ENCODE measurements around the gene HSD17B4. TPM values are rescaled to one million over a fixed set of nuclear protein-coding genes. Genes with fewer than 3 reads are reported as not detected.
"Not testable (repeated sequence)": the region's sequence is repeated elsewhere in the genome, so short reads cannot be mapped to it uniquely, and the experiment has no call there.

The HSD17B4 gene
- total RNA-seq, 1 donor from 2014 or later = 364 TPM

DNA sequence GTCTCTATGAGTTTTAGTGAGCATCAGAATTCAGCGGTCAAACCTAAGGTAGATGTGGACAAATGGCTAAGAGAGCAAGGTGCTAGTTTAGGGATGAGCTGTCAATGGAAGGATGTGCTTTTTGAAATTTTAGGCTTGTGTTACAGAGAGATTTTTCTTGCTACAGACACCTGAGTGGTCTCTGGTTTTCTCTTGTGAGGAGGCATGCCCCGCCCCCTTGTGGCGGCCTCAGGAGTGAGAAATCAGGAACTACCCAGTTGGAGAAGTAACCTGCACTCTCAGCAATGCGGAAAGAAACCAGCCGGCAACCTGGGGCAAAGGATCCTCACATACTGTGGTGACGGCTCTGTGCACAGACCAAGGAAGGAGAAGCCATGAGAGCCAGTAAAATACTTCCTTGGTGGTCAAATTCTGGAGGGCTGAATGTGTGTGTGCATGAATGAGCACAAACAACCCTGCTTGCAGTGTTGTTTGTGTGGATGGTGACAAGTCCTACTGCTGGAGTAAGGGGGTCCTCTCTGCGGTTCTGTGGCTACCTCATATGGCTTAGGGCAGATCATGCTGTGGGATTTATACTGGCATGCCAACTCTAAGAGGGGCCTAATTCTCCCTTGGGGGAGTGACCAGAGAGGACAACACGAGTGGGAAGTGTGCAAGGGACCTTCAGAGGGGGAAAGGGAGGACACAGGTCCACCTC, 16.7 kb upstream of the HSD17B4 start:
- H3K27me3 ChIP-seq (ENCODE audit: low read depth) = no peaks in the 10 kb centered on the region
- ATAC-seq (peak; percentile 86 to 92), DNase-seq (peak; percentile 91)
- intact Hi-C loops (cut with DNase I) = no loop called here
- peaks cover 25% of the 10 kb centered on the region for H3K4me1 ChIP-seq
- no peak overlapping the region for H3K4me3 ChIP-seq
- no peaks in the 10 kb centered on the region for H3K36me3 ChIP-seq
- no peaks in the 10 kb centered on the region for H3K9me3 ChIP-seq
- TF ChIP-seq, protein P1, sequence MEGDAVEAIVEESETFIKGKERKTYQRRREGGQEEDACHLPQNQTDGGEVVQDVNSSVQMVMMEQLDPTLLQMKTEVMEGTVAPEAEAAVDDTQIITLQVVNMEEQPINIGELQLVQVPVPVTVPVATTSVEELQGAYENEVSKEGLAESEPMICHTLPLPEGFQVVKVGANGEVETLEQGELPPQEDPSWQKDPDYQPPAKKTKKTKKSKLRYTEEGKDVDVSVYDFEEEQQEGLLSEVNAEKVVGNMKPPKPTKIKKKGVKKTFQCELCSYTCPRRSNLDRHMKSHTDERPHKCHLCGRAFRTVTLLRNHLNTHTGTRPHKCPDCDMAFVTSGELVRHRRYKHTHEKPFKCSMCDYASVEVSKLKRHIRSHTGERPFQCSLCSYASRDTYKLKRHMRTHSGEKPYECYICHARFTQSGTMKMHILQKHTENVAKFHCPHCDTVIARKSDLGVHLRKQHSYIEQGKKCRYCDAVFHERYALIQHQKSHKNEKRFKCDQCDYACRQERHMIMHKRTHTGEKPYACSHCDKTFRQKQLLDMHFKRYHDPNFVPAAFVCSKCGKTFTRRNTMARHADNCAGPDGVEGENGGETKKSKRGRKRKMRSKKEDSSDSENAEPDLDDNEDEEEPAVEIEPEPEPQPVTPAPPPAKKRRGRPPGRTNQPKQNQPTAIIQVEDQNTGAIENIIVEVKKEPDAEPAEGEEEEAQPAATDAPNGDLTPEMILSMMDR (IDR thresholded peaks at IDR 0.05) = peak; percentile 52
- no peak overlapping the region for H3K27ac ChIP-seq

DNA sequence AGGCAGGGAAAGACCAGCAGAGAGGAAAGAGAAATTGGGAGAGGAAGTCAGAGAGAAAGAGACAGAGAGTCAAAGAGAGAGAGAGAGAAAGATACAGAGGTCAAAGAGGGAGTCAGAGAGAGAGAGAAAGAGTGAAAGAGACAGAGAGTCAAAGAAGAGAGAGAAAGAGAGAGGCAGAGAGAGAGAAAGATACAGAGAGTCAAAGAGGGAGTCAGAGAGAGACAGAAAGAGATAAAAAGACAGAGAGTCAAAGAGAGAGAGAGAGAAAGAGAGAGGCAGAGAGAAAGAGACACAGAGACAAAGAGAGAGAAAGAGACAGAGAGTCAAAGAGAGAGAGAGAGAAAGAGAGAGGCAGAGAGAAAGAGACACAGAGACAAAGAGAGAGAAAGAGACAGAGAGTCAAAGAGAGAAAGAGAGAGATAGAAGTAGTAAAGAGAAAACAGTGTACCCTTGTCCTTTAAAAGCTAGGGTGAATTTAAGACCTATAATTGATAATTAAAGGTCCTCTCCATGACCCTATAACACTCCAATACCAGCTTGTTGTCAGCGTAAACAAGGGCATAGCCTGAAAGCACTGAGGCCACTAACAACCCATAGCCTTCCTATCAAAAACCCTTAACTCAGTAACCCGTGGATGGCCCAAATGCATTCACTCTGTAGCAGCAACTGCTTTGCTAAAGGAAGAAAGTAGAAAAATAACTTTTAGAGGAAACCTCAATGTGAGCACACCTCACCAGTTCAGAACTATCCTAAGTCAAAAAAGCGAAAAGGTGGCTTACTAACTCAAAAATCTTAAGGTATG, 14.3 kb upstream of the HSD17B4 start:
- H3K27ac ChIP-seq; H3K36me3 ChIP-seq; H3K27me3 ChIP-seq (ENCODE audit: low read depth); H3K9me3 ChIP-seq; H3K4me3 ChIP-seq; intact Hi-C loops (cut with DNase I); ATAC-seq; DNase-seq: not testable (repeated sequence)
- peaks cover 25% of the 10 kb centered on the region for H3K4me1 ChIP-seq

DNA sequence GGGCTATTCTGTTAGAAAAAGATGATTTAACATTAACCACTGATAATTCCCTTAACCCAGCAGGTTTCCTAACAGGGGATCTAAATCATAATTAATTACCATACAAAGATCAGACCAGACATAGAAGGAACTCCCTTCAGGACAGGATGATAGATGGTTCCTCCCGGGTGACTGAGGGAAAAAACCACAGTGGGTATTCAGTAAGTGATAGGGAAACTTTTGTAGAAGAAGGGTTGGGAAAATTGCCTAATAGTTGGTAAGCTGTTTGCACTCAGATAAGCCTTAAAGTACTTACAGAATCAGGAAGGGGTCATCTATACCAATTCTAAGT, 13.7 kb upstream of the HSD17B4 start:
- H3K4me1 ChIP-seq = peaks cover 25% of the 10 kb centered on the region
- peak in 1 of 2 donors; percentile 34 for ATAC-seq
- intact Hi-C loops (cut with DNase I); H3K9me3 ChIP-seq; H3K4me3 ChIP-seq; H3K27me3 ChIP-seq (ENCODE audit: low read depth); H3K27ac ChIP-seq; H3K36me3 ChIP-seq; DNase-seq: not testable (repeated sequence)

DNA sequence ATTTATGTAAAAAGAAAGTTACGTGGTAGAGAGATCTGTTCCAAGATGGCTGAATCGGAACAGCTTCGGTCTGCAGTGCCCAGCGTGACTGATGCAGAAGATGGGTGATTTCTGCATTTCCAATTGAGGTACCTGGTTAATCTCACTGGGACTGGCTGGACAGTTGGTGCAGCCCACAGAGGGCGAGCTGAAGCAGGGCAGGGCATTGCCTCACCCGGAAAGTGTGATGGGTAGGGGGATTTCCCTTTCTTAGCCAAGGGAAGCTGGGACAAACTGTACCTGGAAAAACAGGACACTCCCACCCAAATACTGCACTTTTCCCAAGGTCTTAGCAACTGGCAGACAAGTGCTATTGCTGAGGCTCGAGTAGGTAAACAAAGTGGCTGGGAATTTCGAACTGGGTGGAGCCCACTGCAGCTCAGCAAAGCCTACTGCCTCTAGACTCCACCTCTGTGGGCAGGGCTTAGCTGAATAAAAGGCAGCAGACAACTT, 13.1 kb upstream of the HSD17B4 start:
- intact Hi-C loops (cut with DNase I) = no loop called here
- Histone ChIP-seq H3K4me3 (peak overlapping the region; percentile 34), H3K27ac (no peak overlapping the region), H3K36me3 (no peaks in the 10 kb centered on the region), H3K27me3 (ENCODE audit: low read depth) (no peaks in the 10 kb centered on the region), H3K9me3 (no peaks in the 10 kb centered on the region), H3K4me1 (peaks cover 25% of the 10 kb centered on the region)
- DNase-seq = no peak
- TF ChIP-seq, protein P1 (IDR thresholded peaks at IDR 0.05) = no peak
- ATAC-seq = peak; percentile 85 to 91

DNA sequence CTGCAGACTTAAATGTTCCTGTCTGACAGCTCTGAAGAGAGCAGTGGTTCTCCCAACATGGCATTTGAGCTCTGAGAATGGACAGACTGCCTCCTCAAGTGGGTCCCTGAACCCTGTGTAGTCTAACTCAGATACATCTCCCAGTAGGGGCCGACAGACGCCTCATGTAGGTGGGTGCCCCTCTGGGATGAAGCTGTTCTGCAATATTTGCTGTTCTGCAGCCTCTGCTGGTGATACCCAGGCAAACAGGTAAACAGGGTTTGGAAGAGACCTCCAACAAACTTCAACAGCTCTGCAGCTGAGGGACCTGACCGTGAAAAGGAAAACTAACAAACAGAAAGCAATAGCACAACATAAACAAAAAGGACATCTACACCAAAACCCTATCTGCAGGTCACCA, 12.7 kb upstream of the HSD17B4 start:
- H3K27ac ChIP-seq; ATAC-seq; H3K36me3 ChIP-seq; DNase-seq; intact Hi-C loops (cut with DNase I); H3K4me3 ChIP-seq; H3K27me3 ChIP-seq (ENCODE audit: low read depth); H3K9me3 ChIP-seq: not testable (repeated sequence)
- H3K4me1 ChIP-seq = peaks cover 25% of the 10 kb centered on the region

DNA sequence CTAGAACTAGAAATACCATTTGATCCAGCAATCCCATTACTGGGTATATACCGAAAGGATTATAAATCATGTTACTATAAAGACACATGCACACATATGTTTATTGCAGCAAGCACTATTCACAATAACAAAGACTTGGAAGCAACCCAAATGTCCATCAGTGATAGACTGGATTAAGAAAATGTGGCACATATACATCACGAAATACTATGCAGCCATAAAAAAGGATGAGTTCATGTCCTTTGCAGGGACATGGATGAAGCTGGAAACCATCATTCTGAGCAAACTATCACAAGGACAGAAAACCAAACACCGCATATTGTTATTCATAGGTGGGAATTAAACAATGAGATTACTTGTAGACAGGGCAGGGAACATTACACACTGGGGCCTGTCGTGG, 7.7 kb upstream of the HSD17B4 start:
- DNase-seq, ATAC-seq: not testable (repeated sequence)

DNA sequence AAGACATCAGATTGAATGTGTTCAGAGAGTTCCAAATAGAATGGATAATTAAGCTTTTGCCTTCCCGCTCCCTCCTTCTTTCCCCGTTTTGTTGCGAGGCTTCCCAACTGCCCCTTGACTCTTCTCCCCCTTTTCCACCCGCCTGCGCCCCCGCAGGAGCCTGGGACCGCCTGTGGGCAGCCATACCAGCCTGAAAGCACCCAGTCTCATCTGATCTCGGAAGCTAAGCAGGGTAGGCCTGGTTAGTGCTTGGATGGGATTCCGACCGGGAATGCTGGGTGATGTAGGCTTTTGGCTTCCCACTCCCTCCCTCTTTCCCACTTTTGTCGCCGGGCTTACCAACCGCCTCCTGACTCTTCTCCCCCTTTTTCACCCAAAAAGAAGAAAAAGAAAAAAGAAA, 6.8 kb upstream of the HSD17B4 start:
- no peaks in the 10 kb centered on the region for H3K27me3 ChIP-seq (ENCODE audit: low read depth)
- intact Hi-C loops (cut with DNase I) = no loop called here
- no peaks in the 10 kb centered on the region for H3K4me1 ChIP-seq
- ATAC-seq = no peak
- no peak overlapping the region for H3K27ac ChIP-seq
- no peaks in the 10 kb centered on the region for H3K9me3 ChIP-seq
- no peak overlapping the region for H3K4me3 ChIP-seq
- no peaks in the 10 kb centered on the region for H3K36me3 ChIP-seq
- DNase-seq = no peak
- TF ChIP-seq, protein P1 (IDR thresholded peaks at IDR 0.05) = no peak

More for the DNA sequence above, 7.7 kb upstream of the HSD17B4 start:
- H3K4me3 ChIP-seq; H3K9me3 ChIP-seq; H3K27me3 ChIP-seq (ENCODE audit: low read depth); H3K36me3 ChIP-seq; intact Hi-C loops (cut with DNase I); H3K4me1 ChIP-seq; H3K27ac ChIP-seq: not testable (repeated sequence)
